ENCODE data around the gene SBF2.
A peak's percentile ranks its signal among the peaks of the same experiment; 100 is the strongest.

SBF2 gene

GRCh38 chr11:9759519-9760192 is 534.4 kb downstream of the SBF2 start:
- DNase-seq (ENCODE audit: insufficient read length) (peak; percentile 58), FAIRE-seq (peak; percentile 98)
- TF ChIP-seq POLR2AphosphoS5 (IDR thresholded peaks at IDR 0.05; ENCODE audit: low read depth, low read length) (no peak), TAF1 (IDR thresholded peaks at IDR 0.05; ENCODE audit: borderline replicate concordance, low read depth, low read length) (no peak), POLR2A (IDR thresholded peaks at IDR 0.05; ENCODE audit: low read depth, low read length) (no peak)

DNA sequence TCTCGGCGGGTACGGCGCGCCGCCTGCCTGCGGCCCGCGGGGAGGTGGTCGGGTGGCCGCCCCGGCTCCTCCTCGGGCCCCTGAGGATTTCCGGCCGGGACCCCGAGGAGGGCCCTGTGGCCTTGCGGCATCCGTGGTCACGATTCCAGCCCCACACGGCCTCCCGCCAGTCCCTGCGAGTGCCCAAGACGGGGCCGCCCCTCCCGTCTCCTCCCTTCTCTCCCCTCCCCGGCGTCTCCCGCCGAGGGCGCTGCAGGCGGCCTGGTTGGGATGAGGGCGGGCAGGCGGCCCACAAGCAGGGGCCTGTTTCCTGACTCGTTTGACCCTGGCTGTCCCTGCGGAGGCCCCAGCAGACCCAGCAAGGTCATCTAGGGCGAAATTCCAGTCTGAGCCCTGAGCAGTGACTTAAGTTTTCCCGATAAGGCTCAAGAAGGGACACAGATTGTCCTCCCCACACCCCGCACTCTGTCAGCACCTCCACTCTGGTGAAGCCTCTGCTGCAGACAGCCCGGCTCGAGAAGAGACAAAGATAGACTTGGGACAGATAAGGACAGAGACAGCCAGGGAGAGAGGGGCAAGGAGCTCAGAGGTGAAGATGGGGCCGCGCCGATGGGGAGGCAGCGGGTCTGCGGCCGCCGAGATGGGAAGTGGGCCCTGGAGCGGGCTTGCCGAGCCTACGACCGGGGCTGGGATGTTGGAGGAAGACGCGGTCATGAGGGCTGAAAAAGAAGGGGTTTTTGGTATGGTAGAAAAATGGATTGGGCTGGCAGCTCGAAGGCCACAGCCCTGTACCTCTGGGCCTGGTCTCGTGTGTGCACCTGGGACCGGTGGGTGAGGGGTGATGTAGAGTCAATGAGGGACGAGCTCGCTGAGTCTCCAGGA is 535.1 kb downstream of the SBF2 start:
- TF ChIP-seq POLR2AphosphoS5 (IDR thresholded peaks at IDR 0.05; ENCODE audit: low read depth, low read length) (no peak), TAF1 (IDR thresholded peaks at IDR 0.05; ENCODE audit: borderline replicate concordance, low read depth, low read length) (no peak), POLR2A (IDR thresholded peaks at IDR 0.05; ENCODE audit: low read depth, low read length) (no peak)
- DNase-seq (ENCODE audit: insufficient read length) (peak; percentile 56), FAIRE-seq (no peak)

- TF ChIP-seq POLR2AphosphoS5 (IDR thresholded peaks at IDR 0.05; ENCODE audit: low read depth, low read length) (peak; percentile 16; the same call in 1 of the 2 replicates), POLR2A (IDR thresholded peaks at IDR 0.05; ENCODE audit: low read depth, low read length) (peak; percentile 47; the same call in 1 of the 2 replicates), TAF1 (IDR thresholded peaks at IDR 0.05; ENCODE audit: borderline replicate concordance, low read depth, low read length) (no peak)
- FAIRE-seq (peak; percentile 100), DNase-seq (ENCODE audit: insufficient read length) (peak; percentile 95)
Observed at GRCh38 chr11:9757809-9758636, 536.0 kb downstream of the SBF2 start.

DNA sequence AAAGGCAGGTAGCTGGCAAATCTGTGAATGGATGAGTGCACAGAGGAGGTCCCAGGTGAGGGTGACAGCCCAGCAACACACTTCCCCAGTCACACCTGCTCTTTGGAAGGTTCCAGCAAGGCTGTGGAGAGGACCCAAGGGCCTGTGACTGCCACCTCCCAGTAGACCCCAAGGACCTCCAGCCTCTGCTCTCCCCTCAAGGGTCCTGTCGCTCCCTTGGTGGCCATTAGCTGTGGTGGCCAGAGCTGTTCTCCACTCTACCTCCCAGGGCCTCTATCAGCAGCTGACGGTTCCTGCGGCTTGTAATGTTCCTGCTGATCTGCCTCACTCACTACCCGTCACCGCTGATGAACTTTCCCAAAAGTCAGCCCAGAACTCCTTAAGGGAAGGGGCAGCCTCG is 537.1 kb downstream of the SBF2 start:
- no peak for TF ChIP-seq TAF1 (IDR thresholded peaks at IDR 0.05; ENCODE audit: borderline replicate concordance, low read depth, low read length)
- FAIRE-seq = no peak
- DNase-seq (ENCODE audit: insufficient read length) = no peak

DNA sequence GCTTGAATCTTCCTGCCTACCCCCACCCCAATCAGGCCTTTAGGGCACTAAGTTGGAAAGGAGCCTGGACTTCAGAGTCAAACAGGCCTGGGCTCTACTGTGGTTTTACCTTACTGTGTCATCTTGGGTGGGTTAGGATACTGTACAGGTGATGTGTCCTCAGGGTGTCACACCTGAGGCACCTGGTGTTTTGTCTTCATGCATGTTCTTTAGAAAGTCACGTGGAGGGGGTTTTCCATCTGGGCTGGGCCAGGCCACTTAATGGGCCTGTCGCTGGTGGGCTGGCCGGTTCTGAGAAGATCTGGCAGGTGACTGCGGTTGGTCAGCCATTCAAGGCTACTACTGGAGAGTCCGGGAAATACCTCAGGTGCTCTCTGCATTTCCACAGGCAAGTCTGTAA is 537.6 kb downstream of the SBF2 start:
- DNase-seq (ENCODE audit: insufficient read length) (no peak), FAIRE-seq (peak; percentile 83)
- TF ChIP-seq POLR2A (IDR thresholded peaks at IDR 0.05; ENCODE audit: low read depth, low read length) (0 out of 2 replicates have a peak, but pooled peaks have one; percentile 4), TAF1 (IDR thresholded peaks at IDR 0.05; ENCODE audit: borderline replicate concordance, low read depth, low read length) (no peak), POLR2AphosphoS5 (IDR thresholded peaks at IDR 0.05; ENCODE audit: low read depth, low read length) (no peak)

DNA sequence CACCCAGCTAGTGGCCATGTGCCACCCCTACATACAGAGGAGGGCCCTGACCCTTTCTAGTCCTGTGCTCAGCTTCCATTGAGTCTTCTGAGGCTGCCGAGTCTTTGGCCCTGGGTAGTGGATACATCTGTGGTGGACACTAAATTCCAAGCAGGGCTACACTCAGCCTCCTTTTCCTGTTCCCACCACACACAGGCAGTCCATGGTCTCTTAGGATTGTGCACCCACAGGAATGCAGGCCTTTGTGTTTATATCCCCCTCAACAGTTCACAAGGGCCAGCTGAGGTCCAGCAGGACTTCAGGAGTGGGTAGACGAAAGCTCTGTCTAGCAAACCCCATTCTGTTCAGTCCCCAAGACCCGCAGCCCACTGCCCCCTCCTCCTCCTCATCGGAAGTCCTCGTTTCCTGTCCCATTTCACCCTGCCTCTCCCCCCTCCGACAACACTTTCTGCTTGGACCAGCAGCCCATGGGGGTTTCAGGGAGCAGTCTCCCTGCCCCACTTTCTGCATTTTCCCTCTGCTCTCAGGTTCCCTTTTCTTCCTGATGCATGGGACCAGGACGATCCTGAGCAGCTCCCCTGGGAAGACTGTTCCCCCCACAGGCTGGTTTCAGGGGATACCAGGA is 538.3 kb downstream of the SBF2 start:
- FAIRE-seq (peak; percentile 21), DNase-seq (ENCODE audit: insufficient read length) (no peak)
- TF ChIP-seq TAF1 (IDR thresholded peaks at IDR 0.05; ENCODE audit: borderline replicate concordance, low read depth, low read length) (no peak), POLR2AphosphoS5 (IDR thresholded peaks at IDR 0.05; ENCODE audit: low read depth, low read length) (no peak), POLR2A (IDR thresholded peaks at IDR 0.05; ENCODE audit: low read depth, low read length) (peak; percentile 42; the same call in 1 of the 2 replicates)

DNA sequence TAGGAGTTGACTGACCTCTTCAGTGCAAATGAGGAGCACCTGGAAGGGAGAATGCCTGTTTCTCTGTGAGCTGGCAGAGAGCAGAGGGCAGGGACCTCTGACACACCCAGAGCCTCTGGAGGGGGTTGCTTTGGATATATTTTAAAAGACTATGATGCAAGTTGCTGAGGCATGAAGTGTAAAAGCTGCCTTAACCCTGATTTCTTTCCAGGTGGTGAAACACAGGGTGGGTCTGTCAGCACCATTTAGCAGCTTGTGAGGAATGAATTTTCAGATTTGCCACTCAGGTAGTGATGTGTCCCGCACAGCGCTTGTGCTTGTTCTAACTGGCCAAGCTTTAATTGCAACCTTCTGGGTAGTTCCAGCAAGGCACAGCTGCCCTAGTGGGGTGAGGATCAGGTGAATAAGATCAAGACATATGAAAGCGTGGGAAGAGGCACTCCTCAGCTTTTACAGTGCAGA is 540.0 kb downstream of the SBF2 start:
- no peak for DNase-seq (ENCODE audit: insufficient read length)

DNA sequence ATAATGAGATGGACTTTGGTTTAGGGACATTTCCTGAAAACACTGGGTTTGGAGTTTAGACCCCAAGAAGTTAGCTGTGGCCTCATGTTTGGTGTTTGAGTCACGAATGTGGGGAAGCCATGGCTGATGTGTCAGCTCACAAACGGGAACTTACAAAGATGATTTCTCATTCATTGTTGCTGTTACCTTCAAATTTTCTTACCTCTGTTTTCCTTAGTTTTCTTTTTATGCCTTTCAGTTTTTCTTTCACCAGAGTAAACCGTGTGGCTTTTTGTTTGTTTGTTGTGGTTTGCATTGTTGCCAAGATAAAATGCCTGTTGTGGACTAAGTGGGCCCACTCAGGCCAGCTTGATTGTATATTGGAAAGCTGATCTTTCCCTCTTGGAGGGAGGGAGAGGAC is 541.0 kb downstream of the SBF2 start:
- peak; percentile 61 for FAIRE-seq
- TF ChIP-seq TAF1 (IDR thresholded peaks at IDR 0.05; ENCODE audit: borderline replicate concordance, low read depth, low read length) = no peak
- TF ChIP-seq POLR2A (IDR thresholded peaks at IDR 0.05; ENCODE audit: low read depth, low read length) = no peak
- TF ChIP-seq POLR2AphosphoS5 (IDR thresholded peaks at IDR 0.05; ENCODE audit: low read depth, low read length) = no peak
- DNase-seq (ENCODE audit: insufficient read length) = no peak

More for the DNA sequence above, 540.0 kb downstream of the SBF2 start:
- FAIRE-seq = no peak
- TF ChIP-seq TAF1 (IDR thresholded peaks at IDR 0.05; ENCODE audit: borderline replicate concordance, low read depth, low read length) (no peak), POLR2A (IDR thresholded peaks at IDR 0.05; ENCODE audit: low read depth, low read length) (0 out of 2 replicates have a peak, but pooled peaks have one; percentile 30)

DNA sequence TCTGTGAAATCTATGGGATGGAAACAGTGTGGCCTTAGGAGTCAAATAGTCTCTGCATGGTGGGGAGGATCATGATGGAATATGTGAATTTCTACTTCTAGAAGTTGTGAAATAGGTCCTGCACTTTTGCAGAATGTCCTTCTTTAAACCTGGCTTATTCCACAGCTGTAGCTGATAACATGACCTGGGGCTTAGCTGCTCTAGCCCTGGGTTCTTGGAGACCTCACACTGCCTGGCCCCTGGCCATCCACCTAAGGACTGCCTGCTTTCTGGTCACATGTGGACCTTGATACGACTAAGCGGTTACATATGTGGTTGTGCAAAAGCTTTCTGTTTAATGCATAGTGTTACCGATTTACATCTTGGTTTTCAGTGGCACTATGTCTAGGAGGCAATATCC is 541.9 kb downstream of the SBF2 start:
- no peak for DNase-seq (ENCODE audit: insufficient read length)
- FAIRE-seq = no peak
- TF ChIP-seq TAF1 (IDR thresholded peaks at IDR 0.05; ENCODE audit: borderline replicate concordance, low read depth, low read length) = no peak
- TF ChIP-seq POLR2A (IDR thresholded peaks at IDR 0.05; ENCODE audit: low read depth, low read length) = 0 out of 2 replicates have a peak, but pooled peaks have one; percentile 20

DNA sequence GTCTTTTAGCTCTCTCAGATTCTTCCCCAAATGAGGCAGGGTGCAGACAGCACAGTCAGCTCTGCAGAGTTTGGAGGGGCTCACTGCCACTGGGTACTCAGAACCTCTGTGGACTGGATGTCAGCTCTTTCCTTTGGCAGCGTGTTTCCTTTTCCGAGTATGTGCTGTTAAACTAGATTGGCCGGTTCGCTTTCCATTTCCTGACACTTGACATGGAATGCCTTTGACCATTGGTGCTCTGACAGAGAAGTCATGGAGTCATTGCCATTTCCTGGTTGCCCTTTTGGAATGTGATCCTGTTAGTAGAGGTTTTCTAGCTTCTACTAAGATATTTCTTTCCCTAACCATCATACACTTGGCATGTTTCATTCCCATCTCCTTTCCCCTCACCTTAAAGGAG is 543.5 kb downstream of the SBF2 start:
- FAIRE-seq = no peak
- DNase-seq (ENCODE audit: insufficient read length) = no peak

More for the DNA sequence above, 543.5 kb downstream of the SBF2 start:
- TF ChIP-seq TAF1 (IDR thresholded peaks at IDR 0.05; ENCODE audit: borderline replicate concordance, low read depth, low read length) (no peak), POLR2AphosphoS5 (IDR thresholded peaks at IDR 0.05; ENCODE audit: low read depth, low read length) (no peak), POLR2A (IDR thresholded peaks at IDR 0.05; ENCODE audit: low read depth, low read length) (no peak)

Data from GM12892 (cell line).